ENCODE results near the gene PLXDC2. TPM values are rescaled to one million over a fixed set of nuclear protein-coding genes. Genes with fewer than 3 reads are reported as not detected.
A peak's percentile ranks its signal among the peaks of the same experiment; 100 is the strongest.

Gene PLXDC2
- total and polyA plus RNA-seq, 10 of the 15 experiments (the other 5 are each of a cell fraction or from before 2014, with no cell fraction given) = 0.05 to 1.8 (median 0.14) TPM; not detected in 2

- TF ChIP-seq MTA3 (IDR thresholded peaks at IDR 0.05; ENCODE audit: borderline replicate concordance, low read length) = no peak
- no peak for TF ChIP-seq ZNF207 (IDR thresholded peaks at IDR 0.05; ENCODE audit: borderline replicate concordance)
- no peak for TF ChIP-seq NFIC (IDR thresholded peaks at IDR 0.05; ENCODE audit: low read depth, low read length)
These were observed 6.8 kb upstream of the PLXDC2 start (continued) for GRCh38 chr10:19809481-19809880.

- TF ChIP-seq CTCF (IDR thresholded peaks at IDR 0.05 in 2 of 3, conservative IDR thresholded peaks at IDR 0.05 in 1 of 3; ENCODE audit: control insufficient read depth in 2 of 3, extremely low read depth in 1 of 3, insufficient read depth in 1 of 3, low read depth in 3 of 3, low read length in 3 of 3) = peak in 1 of 3 experiments; percentile 16; a peak in 1 of 6 replicates
- no peak for TF ChIP-seq BCLAF1 (IDR thresholded peaks at IDR 0.05)
- no peak overlapping the region for H3K9ac ChIP-seq (ENCODE audit: control insufficient read depth, insufficient read depth, low read length)
- intact Hi-C loops (cut with micrococcal nuclease; ENCODE audit: unreplicated experiment) (loop anchor here (10.0 kb wide), 2 partner anchors 953 to 1043 kb away; no protein-coding TSS in a partner anchor), in situ Hi-C loops (cut with MboI) (no loop called here)
- DNase-seq (ENCODE audit: low read depth, low spot score) (no peak), FAIRE-seq (no peak), ATAC-seq (peak; percentile 65)
- H3K27ac ChIP-seq (ENCODE audit: control insufficient read depth, insufficient read depth) = no peak overlapping the region
- H3K4me3 ChIP-seq = no peak overlapping the region
- 0% methylated on average over 1 of the region's 1 CpG for WGBS (ENCODE audit: insufficient coverage, insufficient replicate concordance, low lambda C conversion rate, missing lambda C conversion rate)
- POLR2A ChIA-PET = no interaction called here
- RAD21 ChIA-PET (ENCODE audit: unreplicated experiment) = no interaction called here
- CTCF ChIA-PET = no interaction called here
- no TSS peak for BruUV-seq (replicated peaks)
- H3K79me2 ChIP-seq (ENCODE audit: control insufficient read depth, insufficient read depth, low read length) = no peaks in the 10 kb centered on the region
- H3K36me3 ChIP-seq (ENCODE audit: control insufficient read depth in 2 of 2, insufficient read depth in 2 of 2, low read length in 1 of 2) = no peaks in the 10 kb centered on the region
- H4K20me1 ChIP-seq (ENCODE audit: control insufficient read depth, insufficient read depth) = no peaks in the 10 kb centered on the region
- H3K4me2 ChIP-seq (ENCODE audit: control insufficient read depth, insufficient read depth) = no peak overlapping the region
- H3K4me1 ChIP-seq (ENCODE audit: control insufficient read depth, insufficient read depth, low read length) = no peaks in the 10 kb centered on the region
- no peak overlapping the region for H2AFZ ChIP-seq (ENCODE audit: control insufficient read depth, low read depth, low read length)
- H3K27me3 ChIP-seq (replicated peaks in 1 of 2; ENCODE audit: control insufficient read depth in 2 of 2, insufficient read depth in 2 of 2, low read length in 1 of 2) = peaks cover 0 to under 1% of the 10 kb centered on the region in 2 experiments; a peak in 1 of 4 replicates
- H3K9me3 ChIP-seq (replicated peaks; ENCODE audit: control insufficient read depth, insufficient read depth, low read length) = no peaks in the 10 kb centered on the region; the same call in 2 of the 3 replicates
- SMC1A ChIA-PET (ENCODE audit: uncharacterized antibody, unreplicated experiment) = interaction anchor here (1.0 kb wide), 1 partner anchor 803 kb away, joined by 3 read pairs; no protein-coding TSS in a partner anchor
These were observed 4.7 kb upstream of the PLXDC2 start for GRCh38 chr10:19811540-19811939.
